Muscle of arm (tissue), 12 donors: Measurements from ENCODE around the gene ZNF384. TPM values are rescaled to one million over a fixed set of nuclear protein-coding genes. Genes with fewer than 3 reads are reported as not detected.
A peak's percentile ranks its signal among the peaks of the same experiment; 100 is the strongest.

ENCODE experiments used
- DNase-seq: peaks from one replicate; pipeline ENCODE4 v3.0.0-alpha.2; 2013
- polyA plus RNA-seq, 12 donors: library from polyadenylated mRNA; unstranded; fragments of 120-200 nt; gene quantifications; one replicate each; pipeline ENCODE4 v1.2.1, GENCODE V29; 2013; ENCODE audit not compliant: insufficient read length in 12 of 12

Gene ZNF384
- polyA plus RNA-seq, 12 donors = 41.4 to 79.9 (median 48.8) TPM; not detected in 1

GRCh38 chr12:6662602-6662905 lies 26.6 kb downstream of the ZNF384 start:
- no peak for DNase-seq

GRCh38 chr12:6653987-6654386 lies 35.2 kb downstream of the ZNF384 start:
- no peak for DNase-seq

GRCh38 chr12:6653342-6653741 lies 35.8 kb downstream of the ZNF384 start:
- DNase-seq = no peak

- DNase-seq = no peak
These were observed 36.8 kb downstream of the ZNF384 start for GRCh38 chr12:6652391-6652790.

- DNase-seq = no peak
These were observed 38.3 kb downstream of the ZNF384 start for GRCh38 chr12:6650832-6651231.

- DNase-seq = peak; percentile 55
These were observed 42.0 kb downstream of the ZNF384 start, which contains the start of gene ACRBP for GRCh38 chr12:6647083-6647604. TSS of gene ACRBP (minus strand) at chr12:6647432. CDS start at chr12:6647366, 66 bp downstream.

GRCh38 chr12:6646276-6647082 lies 42.7 kb downstream of the ZNF384 start:
- no peak for DNase-seq

- peak; percentile 54 for DNase-seq
These were observed 44.3 kb downstream of the ZNF384 start for GRCh38 chr12:6644903-6645302.

GRCh38 chr12:6644257-6644596 lies 44.9 kb downstream of the ZNF384 start:
- no peak for DNase-seq

- no peak for DNase-seq
These were observed 45.5 kb downstream of the ZNF384 start for GRCh38 chr12:6643569-6644256.

GRCh38 chr12:6641131-6641530 lies 48.0 kb downstream of the ZNF384 start:
- no peak for DNase-seq

- no peak for DNase-seq
These were observed 48.7 kb downstream of the ZNF384 start for GRCh38 chr12:6640497-6640896.

- no peak for DNase-seq
These were observed 49.9 kb downstream of the ZNF384 start for GRCh38 chr12:6639151-6639801.

- DNase-seq = no peak
These were observed 50.9 kb downstream of the ZNF384 start for GRCh38 chr12:6638305-6638704.

GRCh38 chr12:6635856-6636531 lies 53.2 kb downstream of the ZNF384 start, which contains the start of gene LPAR5:
TSS of gene LPAR5 (minus strand) at chr12:6635959. CDS start at chr12:6621248, 14,711 bp downstream.
- no peak for DNase-seq

- no peak for DNase-seq
These were observed 53.8 kb downstream of the ZNF384 start for GRCh38 chr12:6635375-6635855.

- DNase-seq = no peak
These were observed 56.9 kb downstream of the ZNF384 start for GRCh38 chr12:6632026-6632983.

GRCh38 chr12:6631549-6631961 lies 57.6 kb downstream of the ZNF384 start:
- no peak for DNase-seq

GRCh38 chr12:6630736-6631135 lies 58.4 kb downstream of the ZNF384 start:
- no peak for DNase-seq

GRCh38 chr12:6627616-6628015 lies 61.6 kb downstream of the ZNF384 start:
- DNase-seq = no peak
